Cardiac fibroblast (primary cell): Measurements from ENCODE around the gene NOTCH4.

Experiments used
- DNase-seq, 2 donors: peaks; one replicate each; pipeline versions ENCODE4 v3.0.0 to v3.0.0-alpha.2; 2010; ENCODE audit warnings: low read depth in 2 of 2
- H3K4me3 ChIP-seq, 2 donors: replicated peaks in 1 of 2; 1 replicate in 1 of 2; 2 replicates in 1 of 2; pipeline ENCODE4 v1.5.1; 2011; ENCODE audit warnings: low read depth in 2 of 2, low read length in 2 of 2, mild to moderate bottlenecking in 2 of 2, moderate library complexity in 1 of 2
- CTCF ChIP-seq: IDR thresholded peaks from one replicate; pipeline ENCODE4 v1.5.1; 2011; ENCODE audit warnings: low read depth, mild to moderate bottlenecking, low read length, inconsistent platforms

The NOTCH4 gene

GRCh38 chr6:32178547-32179440 lies 45.1 kb downstream of the NOTCH4 start:
- DNase-seq: no peak
- H3K4me3 ChIP-seq: peak overlapping the region; percentile 72 to 95
- no peak for TF ChIP-seq CTCF

GRCh38 chr6:32177788-32178546 lies 45.9 kb downstream of the NOTCH4 start, which contains the start of gene RNF5:
TSS of gene RNF5 (plus strand) at chr6:32178405. CDS start at chr6:32178512, 107 bp downstream.
- TF ChIP-seq CTCF: no peak
- peak; percentile 100 for DNase-seq
- H3K4me3 ChIP-seq: peak within 1 kb of the TSS; percentile 72 to 95

GRCh38 chr6:32177183-32177787 lies 46.6 kb downstream of the NOTCH4 start:
- H3K4me3 ChIP-seq: peak overlapping the region; percentile 45 to 95
- TF ChIP-seq CTCF: no peak
- no peak for DNase-seq

- TF ChIP-seq CTCF: no peak
- DNase-seq: peak; percentile 68 to 73
- peak overlapping the region; percentile 95 to 98 for H3K4me3 ChIP-seq
Measured at GRCh38 chr6:32176476-32177182, 47.2 kb downstream of the NOTCH4 start.

- no peak for TF ChIP-seq CTCF
- DNase-seq: peak; percentile 98 to 99
- H3K4me3 ChIP-seq: peak within 1 kb of the TSS; percentile 95 to 98
Measured at GRCh38 chr6:32175711-32176475, 48.0 kb downstream of the NOTCH4 start, which contains the start of gene AGPAT1. TSS of gene AGPAT1 (minus strand) at chr6:32176084. CDS start at chr6:32171496, 4,588 bp downstream.
